SU-DHL-6 (cell line): ENCODE data around the gene KIF17.

Source experiments
- H2AFZ ChIP-seq: fragments of 200-600 bp; sonication (generic); 2 replicates; pipeline ENCODE4 v1.6.1; 2014; ENCODE audit warnings: low read depth, mild to moderate bottlenecking, moderate library complexity, mixed read lengths, antibody characterized with exemption, low read length; ENCODE audit not compliant: severe bottlenecking
- H3F3A ChIP-seq: fragments of 200-600 bp; shearing (Covaris generic); 2 replicates; pipeline ENCODE4 v1.6.0; 2016; ENCODE audit warnings: antibody characterized with exemption, mild to moderate bottlenecking; ENCODE audit not compliant: insufficient read depth
- H3K27ac ChIP-seq: fragments of 200-600 bp; sonication (generic); 2 replicates; pipeline ENCODE4 v1.5.1; 2016; ENCODE audit warnings: low read depth, mild to moderate bottlenecking, low read length, moderate library complexity, mixed read lengths
- H3K27me3 ChIP-seq: fragments of 200-600 bp; sonication (generic), shearing (Covaris generic); 2 replicates; pipeline ENCODE4 v1.6.0; 2014; ENCODE audit warnings: mild to moderate bottlenecking, low read length
- H3K36me3 ChIP-seq: fragments of 200-600 bp; sonication (generic); 2 replicates; pipeline ENCODE4 v1.6.1; 2014; ENCODE audit warnings: mild to moderate bottlenecking, low read length, mixed read lengths
- H3K4me2 ChIP-seq: fragments of 300-600, 200-600 bp; shearing (Covaris generic), sonication (generic); 2 replicates; pipeline ENCODE4 v1.6.0; 2014; ENCODE audit warnings: low read length, low read depth, mild to moderate bottlenecking; ENCODE audit not compliant: poor library complexity, severe bottlenecking
- H3K4me3 ChIP-seq: fragments of 200-600 bp; sonication (generic); 2 replicates; pipeline ENCODE4 v1.5.1; 2014; ENCODE audit warnings: antibody characterized with exemption, low read length, mild to moderate bottlenecking, mixed read lengths; ENCODE audit not compliant: insufficient read depth, poor library complexity, severe bottlenecking
- H3K79me2 ChIP-seq: fragments of 200-600 bp; sonication (generic); 2 replicates; pipeline ENCODE4 v1.6.1; 2014; ENCODE audit warnings: mild to moderate bottlenecking, low read length, moderate library complexity; ENCODE audit not compliant: insufficient read depth
- H3K9ac ChIP-seq: fragments of 200-600 bp; sonication (generic); 2 replicates; pipeline ENCODE4 v1.7.0; 2014; ENCODE audit warnings: mild to moderate bottlenecking, low read length
- H3K9me2 ChIP-seq: fragments of 200-600 bp; sonication (generic); replicated peaks from 2 replicates; pipeline ENCODE4 v1.6.1; 2014; ENCODE audit warnings: low read length; ENCODE audit not compliant: insufficient read depth
- H3K9me3 ChIP-seq: fragments of 200-600 bp; sonication (generic); 2 replicates; pipeline ENCODE4 v1.6.1; 2014; ENCODE audit warnings: low read length, mixed read lengths; ENCODE audit not compliant: insufficient read depth
- H4K20me1 ChIP-seq: fragments of 200-600 bp; sonication (generic); 2 replicates; pipeline ENCODE4 v1.6.1; 2014; ENCODE audit warnings: low read depth, mild to moderate bottlenecking, antibody characterized with exemption, low read length, moderate library complexity, mixed read lengths
- CTCF ChIP-seq: fragments of 200-600 bp; sonication (generic); IDR thresholded peaks from one replicate; pipeline ENCODE4 v1.5.1; 2017; ENCODE audit warnings: antibody characterized with exemption, mild to moderate bottlenecking, low read length, moderate library complexity; ENCODE audit not compliant: insufficient read depth, poor library complexity, severe bottlenecking
- EZH2phosphoT487 ChIP-seq: fragments of 200-600 bp; sonication (generic), shearing (Covaris generic); conservative IDR thresholded peaks from 2 replicates; pipeline ENCODE4 v1.6.1; 2018; ENCODE audit warnings: mild to moderate bottlenecking, antibody characterized with exemption, low read length, moderate library complexity, mixed read lengths

Gene KIF17

DNA sequence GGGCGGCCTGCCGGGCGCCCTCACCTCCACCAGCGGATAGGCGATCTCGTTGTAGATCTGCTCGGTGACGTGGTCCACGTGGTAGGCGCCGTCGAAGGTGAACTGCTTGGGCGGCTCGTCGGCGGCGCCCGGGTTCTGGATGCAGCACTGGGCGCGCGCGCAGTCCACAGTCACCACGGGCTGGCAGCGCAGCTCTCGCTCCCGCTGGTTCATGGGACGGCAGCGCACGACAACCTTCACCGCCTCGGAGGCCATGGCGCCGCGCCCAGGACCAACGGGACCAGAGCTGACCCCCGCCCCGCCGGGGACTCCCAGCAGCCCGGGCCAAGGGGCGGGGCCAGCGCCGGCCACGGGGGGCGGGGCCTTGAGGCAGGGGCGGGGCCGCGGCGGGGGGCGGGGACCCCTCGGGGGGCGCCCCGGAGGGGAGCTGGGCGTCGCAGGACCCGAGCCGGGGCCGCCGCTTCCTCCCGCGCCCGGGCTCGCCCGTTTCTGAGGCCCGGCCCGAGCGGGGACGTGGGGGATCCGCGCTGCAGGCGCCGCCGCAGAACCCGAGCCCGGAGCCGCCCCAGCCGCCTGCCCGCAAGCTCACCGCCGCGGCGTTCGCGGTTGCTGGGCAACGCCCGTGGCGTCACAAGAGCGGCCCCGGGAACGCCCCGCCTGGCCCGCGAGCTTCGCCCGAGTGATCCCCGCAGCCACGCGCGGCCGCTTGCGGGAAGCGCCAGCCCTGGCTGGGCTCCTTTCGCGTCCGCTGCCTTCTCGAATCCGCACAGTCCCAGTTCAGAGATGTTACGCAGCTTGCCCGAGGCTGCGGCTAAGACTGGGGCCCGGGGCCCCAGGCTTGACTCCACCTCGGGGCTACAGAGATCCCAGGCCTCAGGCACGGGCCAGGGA is at the start of gene KIF17:
Gene KIF17, minus strand, starts transcription at position 556 of the 891 bp plus-strand sequence. Its CDS starts 301 bp downstream, at position 255.
- Histone ChIP-seq H3K9me3 (no peaks in the 10 kb centered on the region), H2AFZ (no peak within 1 kb of the TSS), H3K4me2 (peak within 1 kb of the TSS; percentile 15), H3K27ac (no peak within 1 kb of the TSS), H3K79me2 (no peaks in the 10 kb centered on the region), H3K9me2 (no peaks in the 10 kb centered on the region), H3K36me3 (no peaks in the 10 kb centered on the region), H4K20me1 (no peaks in the 10 kb centered on the region), H3K9ac (no peak within 1 kb of the TSS), H3F3A (no peaks in the 10 kb centered on the region), H3K27me3 (no peaks in the 10 kb centered on the region), H3K4me3 (no peak within 1 kb of the TSS)
- TF ChIP-seq CTCF, result no peak

- no peak for TF ChIP-seq EZH2phosphoT487
- TF ChIP-seq CTCF, result no peak
- Histone ChIP-seq H3K9ac (no peak overlapping the region), H3K36me3 (peaks cover 85% of the 10 kb centered on the region)
These were observed 49.5 kb upstream of the KIF17 start for GRCh38 chr1:20767271-20767670.

DNA sequence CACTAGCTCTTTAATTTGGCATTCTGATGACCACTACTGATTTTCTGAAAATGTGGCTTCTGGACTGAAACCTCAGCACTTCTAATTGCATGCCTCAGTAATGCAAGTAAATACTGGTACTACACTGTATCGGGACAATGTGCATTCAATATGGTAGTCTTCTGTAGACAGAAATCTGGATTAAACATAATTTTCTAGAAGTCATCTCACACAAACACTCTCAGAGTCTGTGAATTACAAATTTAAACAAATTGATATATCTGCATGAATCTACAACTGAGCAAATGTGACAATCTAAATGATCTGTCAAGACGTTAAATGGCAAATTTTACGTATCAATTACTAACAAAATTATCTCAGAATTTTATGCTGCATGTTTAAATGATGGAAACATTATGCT is 45.6 kb upstream of the KIF17 start:
- Histone ChIP-seq H2AFZ (no peak overlapping the region), H3K9me2 (no peaks in the 10 kb centered on the region), H3K27ac (no peak overlapping the region), H3K9ac (no peak overlapping the region), H3K4me3 (no peak overlapping the region), H4K20me1 (no peaks in the 10 kb centered on the region; the same call in 1 of the 2 replicates), H3F3A (peaks cover 3% of the 10 kb centered on the region; the same call in 1 of the 2 replicates), H3K4me2 (no peak overlapping the region), H3K27me3 (no peaks in the 10 kb centered on the region), H3K79me2 (no peaks in the 10 kb centered on the region), H3K9me3 (no peaks in the 10 kb centered on the region), H3K36me3 (peaks cover 63% of the 10 kb centered on the region)
- no peak for TF ChIP-seq CTCF
- TF ChIP-seq EZH2phosphoT487, result no peak

More at GRCh38 chr1:20767271-20767670, 49.5 kb upstream of the KIF17 start:
- Histone ChIP-seq H3K9me3 (no peaks in the 10 kb centered on the region), H3K4me2 (no peak overlapping the region), H3K27ac (no peak overlapping the region), H3K4me3 (no peak overlapping the region), H3K9me2 (no peaks in the 10 kb centered on the region), H3K27me3 (no peaks in the 10 kb centered on the region), H4K20me1 (no peaks in the 10 kb centered on the region; the same call in 1 of the 2 replicates), H2AFZ (no peak overlapping the region), H3K79me2 (peaks cover 2% of the 10 kb centered on the region; the same call in 1 of the 2 replicates), H3F3A (peaks cover 6% of the 10 kb centered on the region; the same call in 1 of the 2 replicates)
